ENCODE results near the gene NRBF2.

The NRBF2 gene

DNA sequence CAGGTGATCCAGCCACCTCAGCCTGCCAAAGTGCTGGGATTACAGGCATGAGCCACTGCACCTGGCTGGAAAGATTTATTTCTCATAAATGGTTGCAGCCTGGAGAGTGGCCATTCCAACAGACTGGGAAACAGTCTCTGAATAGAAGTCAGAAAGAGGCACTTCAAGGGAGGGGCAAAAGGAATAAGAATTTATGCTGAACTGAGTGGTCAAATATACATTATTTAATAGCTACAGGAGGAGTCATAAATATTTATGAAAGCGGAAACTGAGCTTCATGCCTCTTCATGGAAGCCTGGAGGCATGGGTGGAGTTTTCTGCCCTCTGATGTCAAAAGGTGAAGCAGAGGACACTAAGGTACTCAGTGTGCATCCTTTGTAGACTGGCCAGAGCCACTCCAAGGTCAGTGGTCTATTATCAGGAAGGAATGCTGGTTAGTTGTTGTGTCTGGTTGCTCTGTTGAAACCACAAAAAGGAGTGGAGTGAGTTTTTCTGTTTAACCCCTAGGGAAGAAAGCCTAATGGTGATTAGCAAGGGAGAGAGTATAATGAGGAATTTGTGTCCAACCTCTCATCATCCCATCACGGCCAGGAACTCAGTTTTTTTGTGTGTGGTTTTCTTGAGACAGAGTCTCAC is 9.3 kb upstream of the NRBF2 start:
- Histone ChIP-seq H3K27ac (ENCODE audit: low read length) (no peak overlapping the region), H3K27me3 (ENCODE audit: insufficient read depth, low read length) (no peaks in the 10 kb centered on the region), H3K9ac (ENCODE audit: low read depth, low read length) (no peak overlapping the region), H3K4me3 (ENCODE audit: low read length) (no peak overlapping the region), H3K36me3 (ENCODE audit: insufficient read depth, low read depth, low read length) (no peaks in the 10 kb centered on the region), H3K4me1 (ENCODE audit: insufficient read depth, low read length) (no peaks in the 10 kb centered on the region), H3K9me3 (ENCODE audit: insufficient read depth, low read depth, low read length) (peaks cover 5% of the 10 kb centered on the region; the same call in 1 of the 2 replicates)

DNA sequence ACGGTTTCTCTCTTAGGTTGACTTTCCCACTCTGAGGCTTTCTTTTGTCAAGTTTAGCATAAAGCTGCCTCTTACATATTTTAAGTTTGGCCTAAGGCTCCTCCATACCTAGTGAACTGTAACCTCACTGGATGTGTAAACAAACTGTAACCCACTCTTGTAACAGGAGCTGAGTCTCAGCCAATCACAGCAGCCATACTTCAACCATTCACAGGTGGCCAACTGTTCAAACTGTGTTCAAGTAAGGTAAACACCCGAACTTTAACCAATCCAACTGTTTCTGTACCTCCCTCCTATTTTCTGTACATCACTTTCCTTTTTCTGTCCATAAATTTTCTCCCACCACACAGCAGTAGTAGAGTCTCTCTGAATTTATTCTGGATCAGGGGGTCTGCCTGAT is 7.7 kb upstream of the NRBF2 start:
- no peaks in the 10 kb centered on the region for H3K36me3 ChIP-seq (ENCODE audit: insufficient read depth, low read depth, low read length)
- no peaks in the 10 kb centered on the region for H3K4me1 ChIP-seq (ENCODE audit: insufficient read depth, low read length)
- H3K27ac ChIP-seq (ENCODE audit: low read length) = no peak overlapping the region
- no peak overlapping the region for H3K4me3 ChIP-seq (ENCODE audit: low read length)
- H3K27me3 ChIP-seq (ENCODE audit: insufficient read depth, low read length) = no peaks in the 10 kb centered on the region
- no peak overlapping the region for H3K9ac ChIP-seq (ENCODE audit: low read depth, low read length)
- H3K9me3 ChIP-seq (ENCODE audit: insufficient read depth, low read depth, low read length) = peaks cover 5% of the 10 kb centered on the region; the same call in 1 of the 2 replicates

DNA sequence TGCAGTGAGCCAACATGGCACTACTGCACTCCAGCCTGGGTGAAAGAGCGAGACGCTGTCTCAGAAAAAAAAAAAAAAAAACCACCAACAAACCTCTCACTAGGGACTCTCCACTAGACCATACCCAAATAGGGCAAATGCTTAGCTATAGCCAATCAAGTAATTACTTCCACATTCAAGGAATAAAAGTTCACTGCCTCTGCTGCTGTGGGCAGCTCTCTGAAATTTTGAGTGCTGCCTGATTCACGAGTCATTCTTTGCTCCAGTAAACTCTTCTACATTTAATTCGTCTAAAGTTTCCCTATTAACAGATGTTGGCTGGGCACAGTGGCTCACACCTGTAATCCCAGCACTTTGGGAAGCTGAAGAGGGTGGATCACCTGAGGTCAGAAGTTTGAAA is 4.7 kb upstream of the NRBF2 start:
- Histone ChIP-seq H3K4me3 (ENCODE audit: low read length) (no peak overlapping the region), H3K27me3 (ENCODE audit: insufficient read depth, low read length) (no peaks in the 10 kb centered on the region), H3K9ac (ENCODE audit: low read depth, low read length) (no peak overlapping the region), H3K27ac (ENCODE audit: low read length) (no peak overlapping the region), H3K36me3 (ENCODE audit: insufficient read depth, low read depth, low read length) (no peaks in the 10 kb centered on the region), H3K4me1 (ENCODE audit: insufficient read depth, low read length) (no peaks in the 10 kb centered on the region), H3K9me3 (ENCODE audit: insufficient read depth, low read depth, low read length) (peaks cover 6% of the 10 kb centered on the region)

DNA sequence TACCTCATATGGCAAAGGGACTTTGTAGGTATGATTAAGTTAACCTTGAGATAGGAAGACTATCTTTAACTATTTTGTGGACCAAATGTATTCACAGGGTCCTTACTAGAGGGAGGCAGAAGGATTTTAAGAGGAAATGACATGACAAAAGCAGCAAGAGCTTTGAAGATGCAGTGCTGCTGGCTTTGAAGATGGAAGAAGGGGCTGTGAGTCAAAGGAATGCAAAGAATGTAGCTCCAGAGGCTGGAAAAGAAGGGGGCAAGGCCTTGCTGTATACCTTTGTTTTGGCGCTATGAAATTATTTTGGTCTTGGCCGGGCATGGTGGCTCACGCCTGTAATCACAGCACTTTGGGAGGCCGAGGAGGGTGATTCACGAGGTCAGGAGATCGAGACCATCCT is 3.2 kb upstream of the NRBF2 start:
- H3K4me1 ChIP-seq (ENCODE audit: insufficient read depth, low read length) = no peaks in the 10 kb centered on the region
- no peak overlapping the region for H3K9ac ChIP-seq (ENCODE audit: low read depth, low read length)
- no peak overlapping the region for H3K4me3 ChIP-seq (ENCODE audit: low read length)
- H3K36me3 ChIP-seq (ENCODE audit: insufficient read depth, low read depth, low read length) = no peaks in the 10 kb centered on the region
- peaks cover 6% of the 10 kb centered on the region for H3K9me3 ChIP-seq (ENCODE audit: insufficient read depth, low read depth, low read length)
- no peaks in the 10 kb centered on the region for H3K27me3 ChIP-seq (ENCODE audit: insufficient read depth, low read length)
- no peak overlapping the region for H3K27ac ChIP-seq (ENCODE audit: low read length)

DNA sequence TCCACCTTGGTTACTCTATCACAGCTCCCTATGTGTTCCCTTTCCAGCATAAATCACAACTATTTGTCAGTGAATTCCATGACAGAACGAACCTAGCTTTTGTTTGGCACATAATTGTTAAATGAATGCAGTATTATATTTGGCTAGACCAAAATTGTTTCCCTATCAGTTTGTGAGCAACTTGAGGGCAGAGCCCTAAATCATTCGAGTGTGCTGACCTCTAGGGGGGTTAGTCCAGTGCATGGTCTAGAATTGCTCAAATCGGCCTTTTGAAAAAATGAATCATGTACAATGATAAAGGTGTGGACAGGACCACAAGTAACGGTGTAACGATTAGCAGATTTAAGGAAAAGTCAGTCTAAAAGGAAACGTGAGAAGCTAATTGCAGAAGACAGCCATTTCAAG is 475 bp upstream of the NRBF2 start:
- Histone ChIP-seq H3K27ac (ENCODE audit: low read length) (no peak overlapping the region), H3K27me3 (ENCODE audit: insufficient read depth, low read length) (no peaks in the 10 kb centered on the region), H3K4me1 (ENCODE audit: insufficient read depth, low read length) (no peaks in the 10 kb centered on the region), H3K4me3 (ENCODE audit: low read length) (peak overlapping the region; percentile 83), H3K36me3 (ENCODE audit: insufficient read depth, low read depth, low read length) (no peaks in the 10 kb centered on the region), H3K9me3 (ENCODE audit: insufficient read depth, low read depth, low read length) (peaks cover 6% of the 10 kb centered on the region), H3K9ac (ENCODE audit: low read depth, low read length) (no peak overlapping the region)

DNA sequence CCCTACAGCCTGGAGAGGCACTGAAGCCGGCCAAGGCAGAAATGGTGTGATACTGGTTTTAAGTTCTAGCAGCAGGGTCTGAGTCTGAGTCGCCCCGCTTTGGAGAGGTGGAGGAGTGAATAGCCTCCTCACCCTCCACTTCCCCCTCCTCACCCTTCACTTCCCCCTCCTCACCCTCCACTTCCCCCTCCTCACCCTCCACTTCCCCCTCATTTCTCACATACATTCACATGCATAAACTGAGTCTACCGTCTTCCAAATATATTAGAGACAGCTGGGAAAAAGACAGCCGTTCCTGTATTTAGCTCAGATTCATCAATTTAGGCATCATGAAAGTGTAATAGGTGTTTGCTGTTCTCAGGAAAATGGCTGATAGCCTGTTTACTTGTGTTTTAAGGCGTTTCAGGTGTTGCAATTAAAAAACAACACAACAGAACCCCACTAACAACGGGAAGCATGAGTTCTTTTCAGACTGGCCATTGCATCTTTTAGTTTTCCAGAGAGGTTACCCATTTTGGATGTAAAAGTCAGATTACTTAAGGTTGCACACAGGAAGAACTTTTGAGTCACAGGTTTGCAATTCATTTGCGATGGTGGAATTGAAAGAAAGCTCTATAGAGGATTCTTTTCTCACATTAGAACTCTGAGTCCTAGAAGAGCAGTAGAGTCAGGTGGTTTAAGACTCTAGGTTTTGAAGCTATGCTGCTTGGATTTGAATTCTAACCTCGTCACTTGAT is 861 bp downstream of the NRBF2 start:
- Histone ChIP-seq H3K27me3 (ENCODE audit: insufficient read depth, low read length) (no peaks in the 10 kb centered on the region), H3K4me3 (ENCODE audit: low read length) (peak overlapping the region; percentile 83), H3K9ac (ENCODE audit: low read depth, low read length) (peak overlapping the region; percentile 89), H3K27ac (ENCODE audit: low read length) (peak overlapping the region; percentile 24), H3K36me3 (ENCODE audit: insufficient read depth, low read depth, low read length) (no peaks in the 10 kb centered on the region), H3K4me1 (ENCODE audit: insufficient read depth, low read length) (no peaks in the 10 kb centered on the region), H3K9me3 (ENCODE audit: insufficient read depth, low read depth, low read length) (peaks cover 6% of the 10 kb centered on the region)

DNA sequence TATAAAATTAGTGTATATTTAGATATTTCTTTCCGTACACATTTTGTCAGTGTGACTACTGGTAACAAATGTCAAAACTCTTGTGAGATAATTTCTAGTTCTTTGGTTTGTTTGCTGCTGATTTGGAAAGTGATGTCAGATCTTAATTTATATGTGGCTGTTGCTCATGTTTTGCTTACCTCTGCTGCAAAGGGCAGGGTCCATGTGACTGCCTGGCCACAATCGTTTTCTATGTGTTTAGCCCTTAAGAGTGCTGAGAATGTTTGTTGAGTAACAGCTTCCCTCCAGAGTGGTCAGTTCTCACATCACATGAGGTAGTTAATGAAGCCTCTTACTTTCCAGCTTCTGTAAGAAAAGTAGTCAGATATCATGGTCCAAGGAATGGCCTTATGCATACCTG is 4.2 kb downstream of the NRBF2 start:
- no peaks in the 10 kb centered on the region for H3K36me3 ChIP-seq (ENCODE audit: insufficient read depth, low read depth, low read length)

DNA sequence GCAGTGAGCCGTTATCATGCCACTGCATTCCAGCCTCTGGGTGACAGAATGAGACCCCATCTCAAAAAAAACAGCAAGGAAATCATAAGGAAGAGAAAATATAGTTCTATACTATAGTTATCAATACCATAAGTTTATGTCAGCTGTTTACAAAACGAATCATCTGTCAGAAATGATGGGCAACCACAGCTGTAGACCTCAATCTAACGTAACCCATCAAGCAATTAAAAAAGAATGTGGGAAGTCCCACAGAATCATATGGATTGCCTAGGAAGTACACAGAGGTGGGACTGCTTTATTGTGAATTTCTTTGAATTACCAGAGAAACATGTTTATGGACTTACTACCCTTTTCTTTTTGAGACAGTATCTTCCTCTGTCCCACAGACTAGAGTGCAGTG is 6.9 kb downstream of the NRBF2 start:
- Histone ChIP-seq H3K27me3 (ENCODE audit: insufficient read depth, low read length) (no peaks in the 10 kb centered on the region), H3K4me3 (ENCODE audit: low read length) (no peak overlapping the region), H3K9ac (ENCODE audit: low read depth, low read length) (no peak overlapping the region), H3K9me3 (ENCODE audit: insufficient read depth, low read depth, low read length) (no peaks in the 10 kb centered on the region), H3K36me3 (ENCODE audit: insufficient read depth, low read depth, low read length) (no peaks in the 10 kb centered on the region), H3K27ac (ENCODE audit: low read length) (no peak overlapping the region), H3K4me1 (ENCODE audit: insufficient read depth, low read length) (no peaks in the 10 kb centered on the region)

More for the DNA sequence above, 4.2 kb downstream of the NRBF2 start:
- Histone ChIP-seq H3K27me3 (ENCODE audit: insufficient read depth, low read length) (no peaks in the 10 kb centered on the region), H3K9me3 (ENCODE audit: insufficient read depth, low read depth, low read length) (peaks cover 5% of the 10 kb centered on the region), H3K4me1 (ENCODE audit: insufficient read depth, low read length) (no peaks in the 10 kb centered on the region), H3K27ac (ENCODE audit: low read length) (no peak overlapping the region), H3K4me3 (ENCODE audit: low read length) (no peak overlapping the region), H3K9ac (ENCODE audit: low read depth, low read length) (no peak overlapping the region)

DNA sequence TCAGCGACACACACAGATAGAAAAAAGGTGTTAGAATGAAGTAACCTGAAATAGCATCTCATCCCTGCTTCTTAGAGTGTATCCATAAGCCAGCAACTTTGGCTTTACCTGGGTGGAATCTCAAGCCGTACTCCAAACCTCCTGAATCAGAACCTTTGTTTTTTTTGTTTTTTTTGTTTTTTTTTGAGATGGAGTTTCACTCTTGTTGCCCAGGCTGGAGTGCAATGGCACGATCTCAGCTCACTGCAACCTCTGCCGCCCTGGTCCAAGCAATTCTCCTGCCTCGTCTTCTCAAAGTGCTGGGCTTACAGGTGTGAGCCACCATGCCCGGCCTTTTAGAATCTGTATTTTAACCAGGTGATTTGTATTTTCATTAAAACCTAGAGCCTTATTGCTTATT is 9.0 kb downstream of the NRBF2 start:
- no peak overlapping the region for H3K9ac ChIP-seq (ENCODE audit: low read depth, low read length)
- no peak overlapping the region for H3K4me3 ChIP-seq (ENCODE audit: low read length)
- no peaks in the 10 kb centered on the region for H3K9me3 ChIP-seq (ENCODE audit: insufficient read depth, low read depth, low read length)
- H3K27me3 ChIP-seq (ENCODE audit: insufficient read depth, low read length) = no peaks in the 10 kb centered on the region
- H3K36me3 ChIP-seq (ENCODE audit: insufficient read depth, low read depth, low read length) = no peaks in the 10 kb centered on the region
- peaks cover 2% of the 10 kb centered on the region; the same call in 1 of the 2 replicates for H3K4me1 ChIP-seq (ENCODE audit: insufficient read depth, low read length)
- H3K27ac ChIP-seq (ENCODE audit: low read length) = no peak overlapping the region

DNA sequence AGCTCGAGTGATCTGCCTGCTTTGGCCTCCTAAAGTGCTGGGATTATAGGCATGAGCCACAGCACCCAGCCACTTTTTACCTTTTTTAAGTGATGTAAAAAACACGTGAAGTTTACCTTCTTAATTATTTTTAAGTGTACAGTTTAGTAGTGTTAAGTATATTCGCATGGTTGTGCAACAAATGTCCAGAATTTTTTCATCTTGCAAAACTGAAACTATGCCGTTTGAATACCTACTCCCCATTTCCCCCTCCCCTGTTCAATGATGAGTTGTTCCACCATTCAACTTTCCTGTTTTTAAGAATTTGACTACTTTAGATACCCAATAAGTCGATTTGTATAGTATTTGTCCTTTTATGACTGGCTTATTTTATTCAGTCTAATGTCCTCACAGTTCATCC is 10.9 kb downstream of the NRBF2 start:
- H3K27ac ChIP-seq (ENCODE audit: low read length) = no peak overlapping the region
- H3K4me3 ChIP-seq (ENCODE audit: low read length) = no peak overlapping the region
- H3K4me1 ChIP-seq (ENCODE audit: insufficient read depth, low read length) = peaks cover 6% of the 10 kb centered on the region; the same call in 1 of the 2 replicates

DNA sequence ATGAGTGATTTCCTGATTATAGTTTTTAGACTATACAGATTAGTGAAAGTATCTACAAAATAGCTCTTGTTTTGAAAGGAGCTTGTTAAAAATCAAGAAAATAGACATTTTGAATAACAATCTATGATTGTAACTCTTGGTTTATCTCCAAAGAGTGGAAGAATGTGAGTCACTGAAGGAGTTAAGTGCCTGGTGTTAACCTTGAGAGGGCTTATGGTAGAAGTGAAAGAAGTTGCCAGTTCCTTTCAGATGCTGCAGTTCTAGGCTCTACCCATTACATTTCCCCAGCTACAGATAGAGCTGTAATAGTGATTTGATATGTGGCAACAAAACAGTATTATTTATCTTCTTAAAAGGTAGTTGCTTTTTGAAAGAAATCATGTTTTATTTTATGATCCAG is 12.7 kb downstream of the NRBF2 start:
- Histone ChIP-seq H3K9ac (ENCODE audit: low read depth, low read length) (no peak overlapping the region), H3K4me1 (ENCODE audit: insufficient read depth, low read length) (peaks cover 6% of the 10 kb centered on the region; the same call in 1 of the 2 replicates), H3K27ac (ENCODE audit: low read length) (no peak overlapping the region), H3K27me3 (ENCODE audit: insufficient read depth, low read length) (no peaks in the 10 kb centered on the region), H3K4me3 (ENCODE audit: low read length) (no peak overlapping the region), H3K36me3 (ENCODE audit: insufficient read depth, low read depth, low read length) (0 out of 2 replicates have a peak, but pooled peaks cover 6% of the 10 kb centered on the region), H3K9me3 (ENCODE audit: insufficient read depth, low read depth, low read length) (no peaks in the 10 kb centered on the region)

More for the DNA sequence above, 10.9 kb downstream of the NRBF2 start:
- H3K9ac ChIP-seq (ENCODE audit: low read depth, low read length) = no peak overlapping the region
- H3K9me3 ChIP-seq (ENCODE audit: insufficient read depth, low read depth, low read length) = no peaks in the 10 kb centered on the region
- H3K27me3 ChIP-seq (ENCODE audit: insufficient read depth, low read length) = no peaks in the 10 kb centered on the region
- 0 out of 2 replicates have a peak, but pooled peaks cover 6% of the 10 kb centered on the region for H3K36me3 ChIP-seq (ENCODE audit: insufficient read depth, low read depth, low read length)

DNA sequence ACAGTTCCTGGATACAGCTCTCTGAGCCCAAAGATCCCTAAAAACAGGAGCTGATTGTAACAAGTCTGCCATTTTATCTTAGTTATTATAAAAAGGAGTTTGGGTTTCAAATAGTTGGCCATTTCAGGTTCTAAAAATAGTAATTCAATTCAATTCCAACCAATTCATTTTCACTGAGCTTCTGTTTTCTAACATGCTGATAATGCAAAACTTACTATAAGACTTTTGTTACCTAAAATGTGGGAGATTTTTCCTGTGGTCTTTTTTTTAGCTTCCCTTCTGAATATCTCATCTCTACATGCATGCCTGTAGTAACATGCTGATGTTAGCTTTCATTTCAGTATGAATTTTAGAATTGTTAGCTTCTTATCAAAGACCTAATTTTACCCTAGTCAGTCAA is 13.4 kb downstream of the NRBF2 start:
- H3K27me3 ChIP-seq (ENCODE audit: insufficient read depth, low read length) = no peaks in the 10 kb centered on the region
- peaks cover 6% of the 10 kb centered on the region; the same call in 1 of the 2 replicates for H3K4me1 ChIP-seq (ENCODE audit: insufficient read depth, low read length)
- no peaks in the 10 kb centered on the region for H3K9me3 ChIP-seq (ENCODE audit: insufficient read depth, low read depth, low read length)
- H3K4me3 ChIP-seq (ENCODE audit: low read length) = no peak overlapping the region
- H3K9ac ChIP-seq (ENCODE audit: low read depth, low read length) = no peak overlapping the region
- peaks cover 8% of the 10 kb centered on the region; the same call in 1 of the 2 replicates for H3K36me3 ChIP-seq (ENCODE audit: insufficient read depth, low read depth, low read length)
- H3K27ac ChIP-seq (ENCODE audit: low read length) = no peak overlapping the region

Measured in iPS-20b (cell line).